Naive thymus-derived CD4-positive, alpha-beta T cell (primary cell): ENCODE data around the gene YIPF4. TPM values are rescaled to one million over a fixed set of nuclear protein-coding genes. Genes with fewer than 3 reads are reported as not detected.
"Not testable (repeated sequence)": the region's sequence is repeated elsewhere in the genome, so short reads cannot be mapped to it uniquely, and the experiment has no call there.

ENCODE experiments used
- ATAC-seq: fragments of 150-1000 bp; cut with Tn5 transposase; 2 replicates; pipeline ENCODE4 v1.10.0; 2021; ENCODE audit warnings: mild to moderate bottlenecking, moderate library complexity
- CTCF ChIA-PET: fragments of 350-600 bp; sonication (Branson Sonifier 250); formaldehyde crosslinking; loops from one replicate; lab custom pipeline; 2021; ENCODE audit warnings: antibody characterized with exemption; lab: Charles Lee
- POLR2A ChIA-PET: fragments of 350-600 bp; sonication (Branson Sonifier 250); formaldehyde crosslinking; loops from one replicate; lab custom pipeline; 2021; ENCODE audit warnings: antibody characterized with exemption, inconsistent platforms; lab: Charles Lee
- DNase-seq, 9 donors: peaks; one replicate each; pipeline versions ENCODE4 v3.0.0 to v3.0.0-alpha.2; 2020 to 2022; ENCODE audit warnings: mixed read lengths in 1 of 9
- H3K27ac ChIP-seq: one replicate; pipeline ENCODE4 v1.7.0; 2013; ENCODE audit warnings: mild to moderate bottlenecking, low read depth, low read length, moderate library complexity
- H3K27me3 ChIP-seq, 2 donors: one replicate each; pipeline ENCODE4 v1.7.0; 2013; ENCODE audit warnings: low read length in 2 of 2, mild to moderate bottlenecking in 2 of 2, moderate library complexity in 2 of 2; ENCODE audit not compliant: control insufficient read depth in 2 of 2, insufficient read depth in 2 of 2
- H3K36me3 ChIP-seq, 3 experiments: 1 replicate in 2 of 3; 2 replicates in 1 of 3; pipeline ENCODE4 v1.7.0; 2013; ENCODE audit warnings: low read length in 3 of 3, mild to moderate bottlenecking in 3 of 3, moderate library complexity in 1 of 3; ENCODE audit not compliant: insufficient read depth in 3 of 3, control insufficient read depth in 2 of 3
- H3K4me1 ChIP-seq, 2 donors: one replicate each; pipeline ENCODE4 v1.7.0; 2013; ENCODE audit warnings: low read length in 2 of 2, mild to moderate bottlenecking in 2 of 2, moderate library complexity in 1 of 2; ENCODE audit not compliant: control insufficient read depth in 2 of 2, insufficient read depth in 2 of 2
- H3K4me3 ChIP-seq: 2 replicates; pipeline ENCODE4 v1.7.0; 2013; ENCODE audit warnings: mild to moderate bottlenecking, low read length
- H3K9me3 ChIP-seq, 3 experiments: 1 replicate in 2 of 3; 2 replicates in 1 of 3; pipeline ENCODE4 v1.7.0; 2013; ENCODE audit warnings: low read length in 3 of 3; ENCODE audit not compliant: control insufficient read depth in 2 of 3
- H3K27ac Mint-ChIP-seq, 9 donors: one replicate each; pipeline ENCODE4 v1.8.0; 2020 to 2022; ENCODE audit warnings: mixed read lengths in 9 of 9, mild to moderate bottlenecking in 8 of 9, moderate library complexity in 5 of 9, inconsistent platforms in 2 of 9
- H3K27me3 Mint-ChIP-seq, 5 donors: one replicate each; pipeline ENCODE4 v1.8.0; 2021 to 2022; ENCODE audit warnings: mixed read lengths in 5 of 5, mild to moderate bottlenecking in 1 of 5
- H3K36me3 Mint-ChIP-seq, 5 donors: one replicate each; pipeline ENCODE4 v1.8.0; 2020 to 2022; ENCODE audit warnings: mixed read lengths in 5 of 5, mild to moderate bottlenecking in 3 of 5, inconsistent platforms in 1 of 5
- H3K4me1 Mint-ChIP-seq, 7 donors: one replicate each; pipeline ENCODE4 v1.8.0; 2020 to 2022; ENCODE audit warnings: mixed read lengths in 7 of 7, mild to moderate bottlenecking in 3 of 7, inconsistent platforms in 1 of 7
- H3K4me3 Mint-ChIP-seq, 10 donors: one replicate each; pipeline ENCODE4 v1.8.0; 2020 to 2022; ENCODE audit warnings: mild to moderate bottlenecking in 10 of 10, mixed read lengths in 10 of 10, moderate library complexity in 6 of 10, inconsistent platforms in 2 of 10
- H3K9me3 Mint-ChIP-seq, 11 donors: one replicate each; pipeline ENCODE4 v1.8.0; 2020 to 2022; ENCODE audit warnings: mixed read lengths in 11 of 11, mild to moderate bottlenecking in 4 of 11, inconsistent platforms in 1 of 11, moderate library complexity in 1 of 11
- intact Hi-C, 2 donors: fragments of 100-400 bp; cut with micrococcal nuclease; formaldehyde crosslinking; loops; one replicate each; pipeline ENCODE4 v1.15.1; 2023
- polyA plus RNA-seq, 2 donors: library from polyadenylated mRNA; unstranded; fragments of 300-500 nt; fragmentation: Illumina TruSeq; gene quantifications; one replicate each; pipeline ENCODE4 v1.2.3, GENCODE V29; 2021
- total RNA-seq, 6 experiments: library from RNA in 5 of 6; stranded (reverse) in 5 of 6; gene quantifications; 1 replicate in 5 of 6; 2 replicates in 1 of 6; pipeline ENCODE4 v1.2.3 and lab custom pipeline; 2021 to 2026

The YIPF4 gene
- total and polyA plus RNA-seq, 7 experiments from 2014 or later = 7.8 to 43.5 (median 24.9) TPM

DNA sequence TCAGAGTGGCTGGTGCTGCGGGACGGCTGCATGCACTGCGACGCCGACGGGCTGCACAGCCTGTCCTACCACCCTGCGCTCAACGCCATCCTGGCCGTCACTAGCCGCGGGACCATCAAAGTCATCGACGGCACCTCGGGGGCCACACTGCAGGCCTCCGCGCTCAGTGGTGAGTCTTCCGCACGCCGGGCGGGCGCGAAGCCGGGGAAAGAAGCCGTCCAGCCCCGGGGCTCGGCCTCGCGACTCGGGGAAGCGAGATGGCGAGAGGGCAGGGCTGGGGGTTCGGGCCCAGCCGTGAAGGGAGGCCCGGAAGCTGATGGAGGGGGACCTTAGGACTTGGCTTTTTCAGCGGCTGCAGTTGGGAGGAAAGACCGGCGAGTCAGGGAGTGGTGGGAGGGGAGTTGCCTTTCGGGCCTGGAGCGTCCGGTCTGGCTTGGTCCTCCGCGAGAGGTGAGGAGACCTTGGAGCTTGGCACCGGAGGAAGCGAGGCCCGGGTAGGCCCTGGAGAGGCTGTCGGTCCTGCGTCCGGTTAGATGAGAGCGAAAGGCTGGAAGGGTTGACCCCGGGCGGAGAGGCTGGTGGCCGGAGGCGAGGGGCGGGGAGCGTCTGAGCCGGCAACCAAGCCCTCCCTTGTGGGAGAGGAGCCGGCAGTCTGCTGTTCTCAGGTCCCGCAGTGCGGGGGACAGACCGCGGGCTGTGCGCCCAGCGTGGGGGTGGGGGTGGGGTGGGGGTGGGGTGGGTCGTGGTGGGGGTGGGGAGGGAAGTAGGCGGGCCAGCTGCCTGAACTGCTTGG, 79.8 kb downstream of the YIPF4 start:
- POLR2A ChIA-PET = interaction anchor here (1.0 kb wide), 1 partner anchor 79 kb away, joined by 4 read pairs; no protein-coding TSS in a partner anchor
- H3K4me1 Mint-ChIP-seq = peaks cover 34 to 50% (median 41%) of the 10 kb centered on the region in 7 donors
- peaks cover 6 to 21% of the 10 kb centered on the region in 2 donors for H3K4me1 ChIP-seq
- intact Hi-C loops = loop anchor here (1.0 to 5.0 kb wide), 10 partner anchors 17 to 1242 kb away; partner anchors contain the start of genes SLC30A6 (in 2 of the 2), SPAST (in 2 of the 2), TTC27 (in 2 of the 2) and FAM98A (in 1 of the 2)
- peak overlapping the region; percentile 85 to 98 (median 90) for H3K4me3 Mint-ChIP-seq
- ATAC-seq (peak; percentile 1), DNase-seq (peak in 3 of 9 donors; percentile 25 to 48 (median 33))
- CTCF ChIA-PET = no interaction called here
- H3K27ac ChIP-seq = peak overlapping the region; percentile 92
- H3K36me3 ChIP-seq = peaks cover 0 to 6% (median 0%) of the 10 kb centered on the region in 3 experiments
- peaks cover 5 to 19% (median 8%) of the 10 kb centered on the region in 5 donors for H3K36me3 Mint-ChIP-seq
- H3K27ac Mint-ChIP-seq = peak overlapping the region; percentile 49 to 98 (median 84)
- no peaks in the 10 kb centered on the region for H3K9me3 ChIP-seq
- H3K27me3 Mint-ChIP-seq = no peaks in the 10 kb centered on the region
- H3K4me3 ChIP-seq = peak overlapping the region; percentile 77
- no peaks in the 10 kb centered on the region for H3K9me3 Mint-ChIP-seq
- no peaks in the 10 kb centered on the region for H3K27me3 ChIP-seq

DNA sequence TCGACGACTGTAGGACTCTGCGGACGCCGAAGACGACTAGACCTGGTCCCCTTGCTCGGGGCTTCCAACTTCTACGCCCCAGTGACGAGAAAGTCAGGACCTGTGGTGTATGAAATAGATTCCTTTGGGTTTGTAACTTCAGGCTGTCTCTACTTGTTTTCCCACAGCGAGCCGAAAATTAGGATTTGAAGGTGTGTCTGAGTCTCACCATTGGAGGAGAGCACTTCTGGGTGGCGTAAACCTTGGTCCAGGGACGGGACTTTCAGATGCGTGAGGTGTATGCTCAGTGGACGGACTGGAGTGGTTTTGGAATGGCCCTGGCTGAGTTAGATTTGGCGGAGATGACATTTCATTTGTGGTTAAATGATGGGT, 80.4 kb downstream of the YIPF4 start:
- peak overlapping the region; percentile 66 for H3K27ac ChIP-seq
- Mint-ChIP-seq H3K4me1 (peaks cover 34 to 54% (median 46%) of the 10 kb centered on the region in 7 donors), H3K9me3 (no peaks in the 10 kb centered on the region), H3K27me3 (no peaks in the 10 kb centered on the region), H3K4me3 (peak overlapping the region; percentile 85 to 98 (median 90)), H3K27ac (peak overlapping the region; percentile 49 to 89 (median 84)), H3K36me3 (peaks cover 5 to 19% (median 8%) of the 10 kb centered on the region in 5 donors)
- DNase-seq = peak in 2 of 9 donors; percentile 2 to 8
- ChIA-PET POLR2A (interaction anchor here (1.0 kb wide), 1 partner anchor 80 kb away, joined by 4 read pairs; no protein-coding TSS in a partner anchor), CTCF (no interaction called here)
- H3K9me3 ChIP-seq = no peaks in the 10 kb centered on the region
- H3K36me3 ChIP-seq = peaks cover 0 to 6% (median 0%) of the 10 kb centered on the region in 3 experiments
- H3K27me3 ChIP-seq = no peaks in the 10 kb centered on the region
- intact Hi-C loops = loop anchor here in 1 of 2 donors (2.0 to 5.0 kb wide), 2 partner anchors 17 to 41 kb away; no protein-coding TSS in a partner anchor
- peaks cover 6 to 21% of the 10 kb centered on the region in 2 donors for H3K4me1 ChIP-seq
- ATAC-seq = no peak
- H3K4me3 ChIP-seq = peak overlapping the region; percentile 59

DNA sequence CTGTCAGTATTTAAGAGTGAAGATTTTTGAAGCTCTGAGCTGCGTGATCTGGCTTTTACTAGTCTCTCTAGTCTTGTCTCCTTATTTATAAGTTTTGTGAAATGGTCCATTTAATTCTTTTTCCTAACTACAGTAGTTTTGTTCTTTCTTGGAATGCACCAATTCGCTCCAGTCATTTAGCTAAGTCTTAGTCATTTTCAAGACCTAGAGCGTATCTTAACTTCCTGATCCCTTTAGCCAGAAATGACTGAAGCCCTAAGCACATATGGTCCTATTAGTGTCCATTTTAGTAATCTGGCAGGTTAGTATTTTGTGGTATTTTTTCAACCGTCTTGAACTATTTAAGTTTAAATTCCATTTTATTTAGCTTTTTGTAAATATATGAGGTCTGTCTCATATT, 82.7 kb downstream of the YIPF4 start:
- H3K4me1 Mint-ChIP-seq = peaks cover 47 to 75% (median 68%) of the 10 kb centered on the region in 7 donors
- H3K27me3 Mint-ChIP-seq = no peaks in the 10 kb centered on the region
- POLR2A ChIA-PET = interaction anchor here (1.2 kb wide), 1 partner anchor 10 kb away, joined by 4 read pairs; no protein-coding TSS in a partner anchor
- H3K4me3 Mint-ChIP-seq = peak overlapping the region in 7 of 10 donors; percentile 14 to 98 (median 30)
- Histone ChIP-seq H3K27ac (no peak overlapping the region), H3K4me1 (peaks cover 10 to 26% of the 10 kb centered on the region in 2 donors), H3K27me3 (no peaks in the 10 kb centered on the region), H3K9me3 (no peaks in the 10 kb centered on the region), H3K4me3 (no peak overlapping the region), H3K36me3 (peaks cover 0 to 6% (median 0%) of the 10 kb centered on the region in 3 experiments)
- DNase-seq (no peak), ATAC-seq (no peak)
- CTCF ChIA-PET = interaction anchor here (0.6 kb wide), 1 partner anchor 1223 kb away, joined by 3 read pairs; no protein-coding TSS in a partner anchor
- H3K9me3 Mint-ChIP-seq = no peaks in the 10 kb centered on the region
- peak overlapping the region in 3 of 9 donors; percentile 6 to 74 (median 38) for H3K27ac Mint-ChIP-seq
- intact Hi-C loops = no loop called here
- peaks cover 5 to 19% (median 8%) of the 10 kb centered on the region in 5 donors for H3K36me3 Mint-ChIP-seq

DNA sequence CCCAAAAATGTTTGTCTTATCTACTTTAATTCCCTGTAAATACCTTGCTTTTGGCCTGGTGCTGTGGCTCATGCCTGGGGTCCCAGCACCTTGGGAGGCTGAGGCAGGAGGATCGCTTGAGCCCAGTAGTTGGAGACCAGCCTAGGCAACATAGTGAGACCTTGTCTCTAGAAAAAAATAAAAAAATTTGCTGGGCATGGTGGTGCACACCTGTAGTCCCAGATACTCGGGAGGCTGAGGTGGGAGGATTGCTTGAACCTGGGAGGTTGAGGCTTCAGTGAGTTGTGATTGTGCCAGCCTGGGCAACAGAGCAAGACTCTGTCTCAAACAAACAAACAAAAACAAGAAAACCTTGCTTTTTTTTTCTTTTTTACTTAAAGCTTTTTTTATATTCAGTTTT, 85.3 kb downstream of the YIPF4 start:
- H3K27me3 ChIP-seq, H3K27ac ChIP-seq, H3K36me3 ChIP-seq, H3K4me3 ChIP-seq, H3K27me3 Mint-ChIP-seq, POLR2A ChIA-PET, intact Hi-C loops, DNase-seq, H3K27ac Mint-ChIP-seq, H3K9me3 Mint-ChIP-seq, ATAC-seq, H3K9me3 ChIP-seq, CTCF ChIA-PET: not testable (repeated sequence)
- H3K36me3 Mint-ChIP-seq = peaks cover 5 to 21% (median 8%) of the 10 kb centered on the region in 5 donors
- peak overlapping the region in 2 of 10 donors; percentile 13 to 29 for H3K4me3 Mint-ChIP-seq
- peaks cover 44 to 96% (median 85%) of the 10 kb centered on the region in 7 donors for H3K4me1 Mint-ChIP-seq
- H3K4me1 ChIP-seq = peaks cover 14 to 26% of the 10 kb centered on the region in 2 donors

DNA sequence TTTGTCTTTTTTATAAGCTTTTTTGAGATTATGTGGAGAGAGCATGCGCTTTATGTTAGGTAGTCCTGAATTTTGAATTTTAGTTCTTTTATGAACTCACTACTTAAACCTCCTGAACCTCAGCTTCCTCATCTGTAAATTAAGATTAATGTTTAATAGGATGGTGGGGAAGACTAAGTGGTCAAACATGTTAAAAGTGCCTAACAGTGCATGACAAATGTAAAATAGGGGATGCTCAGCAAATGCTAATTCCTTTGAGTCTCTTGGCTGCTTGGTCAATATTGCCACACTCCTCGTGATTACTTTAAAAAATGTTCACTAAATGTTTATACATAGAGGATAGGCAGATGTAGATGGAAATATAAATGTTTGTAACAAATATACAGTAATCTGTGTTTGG, 85.9 kb downstream of the YIPF4 start:
- no peaks in the 10 kb centered on the region for H3K9me3 ChIP-seq
- ChIA-PET CTCF (no interaction called here), POLR2A (no interaction called here)
- peak overlapping the region in 5 of 9 donors; percentile 6 to 53 (median 45) for H3K27ac Mint-ChIP-seq
- ATAC-seq (no peak), DNase-seq (no peak)
- peaks cover 8 to 20% of the 10 kb centered on the region in 2 donors for H3K4me1 ChIP-seq
- peak overlapping the region in 8 of 10 donors; percentile 13 to 58 (median 36) for H3K4me3 Mint-ChIP-seq
- no peaks in the 10 kb centered on the region for H3K27me3 Mint-ChIP-seq
- H3K36me3 Mint-ChIP-seq = peaks cover 0 to 17% (median 7%) of the 10 kb centered on the region in 5 donors
- no peaks in the 10 kb centered on the region for H3K27me3 ChIP-seq
- intact Hi-C loops = no loop called here
- no peaks in the 10 kb centered on the region for H3K9me3 Mint-ChIP-seq
- no peak overlapping the region for H3K27ac ChIP-seq
- peaks cover 40 to 94% (median 82%) of the 10 kb centered on the region in 7 donors for H3K4me1 Mint-ChIP-seq
- no peaks in the 10 kb centered on the region for H3K36me3 ChIP-seq
- H3K4me3 ChIP-seq = no peak overlapping the region

DNA sequence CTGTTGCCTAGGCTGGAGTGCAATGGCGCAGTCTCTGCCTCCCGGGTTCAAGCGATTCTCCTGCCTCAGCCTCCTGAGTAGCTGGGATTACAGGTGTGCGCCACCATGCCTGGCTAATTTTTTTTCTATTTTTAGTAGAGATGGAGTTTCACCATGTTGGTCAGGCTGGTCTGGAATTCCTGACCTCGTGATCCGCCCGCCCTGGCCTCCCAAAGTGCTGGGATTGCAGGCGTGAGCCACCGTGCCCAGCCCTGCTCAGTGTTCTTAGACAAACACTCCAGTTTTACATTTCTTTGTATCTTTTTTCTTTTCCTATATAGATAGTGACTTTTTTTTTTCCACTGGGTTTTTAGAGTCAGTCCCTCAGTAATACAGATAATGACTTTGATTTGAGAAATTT, 86.6 kb downstream of the YIPF4 start:
- H3K4me1 ChIP-seq = peaks cover 8 to 18% of the 10 kb centered on the region in 2 donors
- POLR2A ChIA-PET, H3K27ac ChIP-seq, ATAC-seq, H3K36me3 ChIP-seq, H3K27me3 Mint-ChIP-seq, H3K4me3 ChIP-seq, H3K9me3 ChIP-seq, H3K27me3 ChIP-seq, intact Hi-C loops, H3K9me3 Mint-ChIP-seq, DNase-seq, CTCF ChIA-PET: not testable (repeated sequence)
- Mint-ChIP-seq H3K36me3 (peaks cover 0 to 22% (median 11%) of the 10 kb centered on the region in 5 donors), H3K27ac (peak overlapping the region in 4 of 9 donors; percentile 18 to 40 (median 31)), H3K4me3 (peak overlapping the region in 9 of 10 donors; percentile 0 to 58 (median 27)), H3K4me1 (peaks cover 40 to 94% (median 82%) of the 10 kb centered on the region in 7 donors)
